K562 (cell line): ENCODE data around the gene AIFM3. TPM values are rescaled to one million over a fixed set of nuclear protein-coding genes. Genes with fewer than 3 reads are reported as not detected.
A peak's percentile ranks its signal among the peaks of the same experiment; 100 is the strongest.

Experiments
- ATF2 ChIP-seq: sonication (generic); formaldehyde crosslinking; IDR thresholded peaks from 2 replicates; pipeline ENCODE4 v1.8.1; 2022; ENCODE audit warnings: missing genetic modification reagents
- BRD9 ChIP-seq: fragments of 450-650 bp; IDR thresholded peaks from 2 replicates; pipeline ENCODE4 v1.6.1; 2018; ENCODE audit warnings: low read depth; ENCODE audit not compliant: partially characterized antibody
- CC2D1A ChIP-seq: fragments of 450-650 bp; IDR thresholded peaks from 2 replicates; pipeline ENCODE4 v1.6.1; 2017; ENCODE audit warnings: mild to moderate bottlenecking
- CUX1 ChIP-seq: fragments of 200-800 bp; sonication (Bioruptor generic); IDR thresholded peaks from 2 replicates; pipeline ENCODE4 v1.6.1; 2016; ENCODE audit warnings: missing genetic modification characterization, missing compliant biosample characterization
- IFI16 ChIP-seq: fragments of 250-450 bp; sonication (Bioruptor Pico); IDR thresholded peaks from 2 replicates; pipeline ENCODE4 v2.1.2; 2022; ENCODE audit warnings: mild to moderate bottlenecking, inconsistent platforms
- NRF1 ChIP-seq, 2 experiments: fragments of 450-650 bp; IDR thresholded peaks in 1 of 2; conservative IDR thresholded peaks in 1 of 2; 2 replicates each; pipeline ENCODE4 v1.6.1; 2014; ENCODE audit warnings: mild to moderate bottlenecking in 2 of 2
- TBP ChIP-seq: optimal IDR thresholded peaks from 2 replicates; pipeline ENCODE3; 2011; ENCODE audit warnings: low read depth, low read length, improper control_type of control experiment
- THRAP3 ChIP-seq: fragments of 450-650 bp; IDR thresholded peaks from 2 replicates; pipeline ENCODE4 v1.6.1; 2016; ENCODE audit warnings: mild to moderate bottlenecking, inconsistent platforms, borderline replicate concordance
- ZBED1 ChIP-seq: IDR thresholded peaks from 2 replicates; pipeline ENCODE4 v1.6.1; 2014
- ZNF3 ChIP-seq: fragments of 250-450 bp; sonication (Bioruptor Pico); IDR thresholded peaks from 2 replicates; pipeline ENCODE4 v1.5.0; 2021; ENCODE audit warnings: mild to moderate bottlenecking, moderate library complexity
- ZNF407 ChIP-seq: fragments of 450-650 bp; IDR thresholded peaks from 2 replicates; pipeline ENCODE4 v1.6.1; 2016; ENCODE audit warnings: low read depth
- polyA plus RNA-seq, 8 experiments: library from polyadenylated mRNA; depleted of rRNA in 4 of 8; stranded (reverse) in 5 of 8; unstranded in 3 of 8; fragments of >200 nt; fragmentation: Nextera tagmentation in 2 of 8; fragmentation: Illumina TruSeq in 1 of 8; extraction: Ambion mirVana in 2 of 8; extraction: Trizol in 1 of 8; gene quantifications; 2 replicates each; pipeline versions ENCODE4 v1.2.1 to v1.2.3, GENCODE V29; 2011 to 2014; ENCODE audit warnings: inconsistent platforms in 1 of 8, missing spikeins in 1 of 8
- total RNA-seq, 7 experiments: library from RNA; depleted of rRNA in 6 of 7; stranded (reverse); fragments of >200 nt in 6 of 7; fragmentation: Illumina TruSeq in 2 of 7; extraction: Trizol in 2 of 7; gene quantifications; 2 replicates each; pipeline versions ENCODE4 v1.2.1 to v1.2.3, GENCODE V29; 2011 to 2021; ENCODE audit warnings: low replicate concordance in 1 of 7

The AIFM3 gene
- total and polyA plus RNA-seq, 9 of the 15 experiments (the other 6 are each of a cell fraction or from before 2014, with no cell fraction given) = 0.03 to 0.20 (median 0.07) TPM; not detected in 1

- TF ChIP-seq CUX1 (CRISPR knock-in tag) (no peak), ZNF3 (CRISPR knock-in tag) (no peak), THRAP3 (no peak), ATF2 (no peak), BRD9 (no peak), ZBED1 (no peak), IFI16 (CRISPR knock-in tag) (0 out of 2 replicates have a peak, but pooled peaks have one; percentile 14), TBP (no peak), NRF1 (conservative IDR thresholded peaks at IDR 0.05 in 1 of 2, IDR thresholded peaks at IDR 0.05 in 1 of 2) (no peak), CC2D1A (no peak), ZNF407 (no peak)
Measured at GRCh38 chr22:20981787-20982562, 14.9 kb downstream of the AIFM3 start, which contains the start of gene LZTR1 (continued).
